GM23248 (cell line): Measurements from ENCODE around the gene FH. TPM values are rescaled to one million over a fixed set of nuclear protein-coding genes. Genes with fewer than 3 reads are reported as not detected.

Experiments used
- DNase-seq: peaks from one replicate; pipeline ENCODE4 v3.0.0-alpha.2; 2015
- H2AFZ ChIP-seq: fragments of 200-600 bp; sonication (generic); 2 replicates; pipeline ENCODE4 v1.6.1; 2016; ENCODE audit warnings: antibody characterized with exemption
- H3F3A ChIP-seq: fragments of 200-600 bp; sonication (generic); 2 replicates; pipeline ENCODE4 v1.6.1; 2016; ENCODE audit warnings: mild to moderate bottlenecking, antibody characterized with exemption, mixed run types; ENCODE audit not compliant: insufficient read depth
- H3K27ac ChIP-seq: fragments of 200-600 bp; sonication (generic); 2 replicates; pipeline ENCODE4 v1.5.1; 2016; ENCODE audit warnings: mild to moderate bottlenecking
- H3K27me3 ChIP-seq: fragments of 200-600 bp; sonication (generic); replicated peaks from 2 replicates; pipeline ENCODE4 v1.6.1; 2016; ENCODE audit warnings: mild to moderate bottlenecking; ENCODE audit not compliant: insufficient read depth
- H3K36me3 ChIP-seq: fragments of 200-600 bp; sonication (generic); 2 replicates; pipeline ENCODE4 v1.6.1; 2016; ENCODE audit warnings: low read depth, mild to moderate bottlenecking
- H3K4me1 ChIP-seq: fragments of 200-600 bp; sonication (generic); 2 replicates; pipeline ENCODE4 v1.6.1; 2016; ENCODE audit warnings: mild to moderate bottlenecking; ENCODE audit not compliant: insufficient read depth
- H3K4me2 ChIP-seq: fragments of 200-600 bp; sonication (generic); one replicate; pipeline ENCODE4 v1.6.1; 2016; ENCODE audit warnings: mild to moderate bottlenecking; ENCODE audit not compliant: unreplicated experiment
- H3K4me3 ChIP-seq: fragments of 200-600 bp; sonication (generic); 2 replicates; pipeline ENCODE4 v1.5.1; 2016; ENCODE audit warnings: mild to moderate bottlenecking
- H3K79me2 ChIP-seq: fragments of 200-600 bp; sonication (generic); 2 replicates; pipeline ENCODE4 v1.6.1; 2016; ENCODE audit warnings: mild to moderate bottlenecking; ENCODE audit not compliant: insufficient read depth
- H3K9ac ChIP-seq: fragments of 200-600 bp; sonication (generic); 2 replicates; pipeline ENCODE4 v1.6.1; 2016; ENCODE audit warnings: mild to moderate bottlenecking
- H3K9me2 ChIP-seq: fragments of 200-600 bp; sonication (generic); 2 replicates; pipeline ENCODE4 v1.6.1; 2016; ENCODE audit warnings: mixed run types, mild to moderate bottlenecking, moderate library complexity; ENCODE audit not compliant: insufficient read depth
- H3K9me3 ChIP-seq: fragments of 200-600 bp; sonication (generic); one replicate; pipeline ENCODE4 v1.6.1; 2017; ENCODE audit warnings: low read depth
- H4K20me1 ChIP-seq: fragments of 200-600 bp; sonication (generic); 2 replicates; pipeline ENCODE4 v1.6.0; 2016; ENCODE audit not compliant: insufficient read depth
- EZH2 ChIP-seq: fragments of 200-600 bp; sonication (generic); IDR thresholded peaks from 2 replicates; pipeline ENCODE4 v1.6.1; 2018; ENCODE audit warnings: antibody characterized with exemption, mild to moderate bottlenecking; ENCODE audit not compliant: insufficient read depth, poor library complexity, severe bottlenecking
- EZH2phosphoT487 ChIP-seq: fragments of 200-600 bp; sonication (generic); IDR thresholded peaks from 2 replicates; pipeline ENCODE4 v1.6.1; 2018; ENCODE audit warnings: antibody characterized with exemption, moderate library complexity, mild to moderate bottlenecking, low read depth; ENCODE audit not compliant: insufficient read depth
- WGBS, 2 experiments: methylation state at CpG; one replicate each; pipeline ENCODE4 v1.1.6; 2015 to 2017; ENCODE audit warnings: low lambda C conversion rate in 2 of 2, low coverage in 1 of 2; ENCODE audit errors: missing lambda C conversion rate in 2 of 2; 5-methylcytosine and 5-hydroxymethylcytosine counted together
- in situ Hi-C: fragments of 300-500 bp; cut with MboI; formaldehyde crosslinking; loops from 2 replicates; pipeline ENCODE4 v1.15.0; 2020
- polyA plus RNA-seq: library from polyadenylated mRNA; unstranded; fragments of >200 nt; fragmentation: Nextera tagmentation; extraction: Ambion mirVana; gene quantifications from 2 replicates; pipeline ENCODE4 v1.2.1, GENCODE V29; 2016
- total RNA-seq: library from RNA; depleted of rRNA; stranded (reverse); fragments of >200 nt; shearing (Covaris generic); gene quantifications from 2 replicates; pipeline ENCODE4 v1.2.3, GENCODE V29; 2014; rRNA removed

Gene FH
- total RNA-seq (63.1 and 87.3 TPM in 2 replicates), polyA plus RNA-seq (71.7 and 74.5 TPM in 2 replicates)

- Histone ChIP-seq H2AFZ (peak within 1 kb of the TSS; percentile 82), H3K27ac (peak within 1 kb of the TSS; percentile 74), H3K36me3 (peaks cover 8% of the 10 kb centered on the region), H3K79me2 (peaks cover 49% of the 10 kb centered on the region), H3K27me3 (peaks cover 8% of the 10 kb centered on the region; the same call in 1 of the 2 replicates), H3K4me2 (peak within 1 kb of the TSS; percentile 100), H3K9ac (peak within 1 kb of the TSS; percentile 85), H3K4me3 (peak within 1 kb of the TSS; percentile 78), H4K20me1 (no peaks in the 10 kb centered on the region), H3K9me2 (no peaks in the 10 kb centered on the region), H3F3A (0 out of 2 replicates have a peak, but pooled peaks cover 4% of the 10 kb centered on the region), H3K9me3 (no peaks in the 10 kb centered on the region), H3K4me1 (0 out of 2 replicates have a peak, but pooled peaks cover 8% of the 10 kb centered on the region)
- in situ Hi-C loops, result no loop called here
- 1% methylated on average over 56 to 64 of the region's 70 CpGs for WGBS, 2 experiments
- no peak for TF ChIP-seq EZH2
- no peak for TF ChIP-seq EZH2phosphoT487
- peak; percentile 99 for DNase-seq
These were observed at the start of gene FH for GRCh38 chr1:241519308-241520079. Gene FH, minus strand, starts transcription at chr1:241519755. Its CDS starts 33 bp downstream, at chr1:241519722.

GRCh38 chr1:241560849-241561187, 41.3 kb upstream of the FH start:
- no peak overlapping the region for H3K4me3 ChIP-seq
- WGBS, 2 experiments, result 63 to 72% methylated on average over 3 of the region's 3 CpGs
- H3K9me3 ChIP-seq, result no peaks in the 10 kb centered on the region
- in situ Hi-C loops, result no loop called here
- no peaks in the 10 kb centered on the region; the same call in 1 of the 2 replicates for H3K27me3 ChIP-seq
- TF ChIP-seq EZH2, result no peak
- no peak for TF ChIP-seq EZH2phosphoT487
- no peaks in the 10 kb centered on the region for H4K20me1 ChIP-seq
- no peaks in the 10 kb centered on the region for H3K79me2 ChIP-seq
- H3K36me3 ChIP-seq, result no peaks in the 10 kb centered on the region
- no peaks in the 10 kb centered on the region for H3K9me2 ChIP-seq
- H3K27ac ChIP-seq, result no peak overlapping the region
- H3K4me2 ChIP-seq, result no peak overlapping the region
- H2AFZ ChIP-seq, result no peak overlapping the region
- no peaks in the 10 kb centered on the region for H3K4me1 ChIP-seq
- no peak for DNase-seq
- no peak overlapping the region for H3K9ac ChIP-seq
- no peaks in the 10 kb centered on the region for H3F3A ChIP-seq

GRCh38 chr1:241560146-241560848, 40.7 kb upstream of the FH start:
- TF ChIP-seq EZH2 (no peak), EZH2phosphoT487 (no peak)
- H3K79me2 ChIP-seq, result no peaks in the 10 kb centered on the region
- in situ Hi-C loops, result no loop called here
- no peaks in the 10 kb centered on the region for H3K36me3 ChIP-seq
- no peaks in the 10 kb centered on the region for H3K9me3 ChIP-seq
- no peak overlapping the region for H3K27ac ChIP-seq
- H3K27me3 ChIP-seq, result no peaks in the 10 kb centered on the region; the same call in 1 of the 2 replicates
- no peak overlapping the region for H2AFZ ChIP-seq
- DNase-seq, result no peak
- H3K9ac ChIP-seq, result no peak overlapping the region
- no peak overlapping the region for H3K4me3 ChIP-seq
- no peaks in the 10 kb centered on the region for H3F3A ChIP-seq
- no peaks in the 10 kb centered on the region for H3K9me2 ChIP-seq
- WGBS, 2 experiments, result 71 to 73% methylated on average over 4 of the region's 4 CpGs
- no peak overlapping the region for H3K4me2 ChIP-seq
- H3K4me1 ChIP-seq, result no peaks in the 10 kb centered on the region
- no peaks in the 10 kb centered on the region for H4K20me1 ChIP-seq

GRCh38 chr1:241557551-241558193, 38.1 kb upstream of the FH start:
- H3K9me2 ChIP-seq, result no peaks in the 10 kb centered on the region
- no peaks in the 10 kb centered on the region for H3K9me3 ChIP-seq
- H3K27me3 ChIP-seq, result no peaks in the 10 kb centered on the region
- no peak overlapping the region for H3K4me2 ChIP-seq
- 37% methylated on average over 5 of the region's 5 CpGs for WGBS, 2 experiments
- no peak overlapping the region for H3K9ac ChIP-seq
- no peaks in the 10 kb centered on the region for H3K79me2 ChIP-seq
- no peaks in the 10 kb centered on the region for H3K4me1 ChIP-seq
- H3K27ac ChIP-seq, result no peak overlapping the region
- H3K4me3 ChIP-seq, result no peak overlapping the region
- DNase-seq, result no peak
- no peaks in the 10 kb centered on the region for H3F3A ChIP-seq
- H4K20me1 ChIP-seq, result no peaks in the 10 kb centered on the region
- in situ Hi-C loops, result no loop called here
- H3K36me3 ChIP-seq, result no peaks in the 10 kb centered on the region
- no peak for TF ChIP-seq EZH2
- TF ChIP-seq EZH2phosphoT487, result no peak
- no peak overlapping the region for H2AFZ ChIP-seq
